Measurements from ENCODE around the gene NTM. TPM values are rescaled to one million over a fixed set of nuclear protein-coding genes. Genes with fewer than 3 reads are reported as not detected.

Gene NTM
- total RNA-seq, 1 donor = 52.2 TPM

GRCh38 chr11:131662317-131662972 is 292.0 kb downstream of the NTM start:
- DNase-seq (ENCODE audit: low read depth) = no peak
- no peak for TF ChIP-seq CTCF (IDR thresholded peaks at IDR 0.05; ENCODE audit: insufficient read depth, low read length)
- no peak overlapping the region for H3K4me3 ChIP-seq (ENCODE audit: low read depth, low read length)

- no peak for DNase-seq (ENCODE audit: low read depth)
- TF ChIP-seq CTCF (IDR thresholded peaks at IDR 0.05; ENCODE audit: insufficient read depth, low read length) = no peak
- H3K4me3 ChIP-seq (ENCODE audit: low read depth, low read length) = no peak overlapping the region
Observed at GRCh38 chr11:131662993-131663392, 292.6 kb downstream of the NTM start.

- no peak for DNase-seq (ENCODE audit: low read depth)
- no peak overlapping the region for H3K4me3 ChIP-seq (ENCODE audit: low read depth, low read length)
- no peak for TF ChIP-seq CTCF (IDR thresholded peaks at IDR 0.05; ENCODE audit: insufficient read depth, low read length)
Observed at GRCh38 chr11:131663405-131664200, 293.2 kb downstream of the NTM start.

GRCh38 chr11:131664293-131664692 is 293.9 kb downstream of the NTM start:
- H3K4me3 ChIP-seq (ENCODE audit: low read depth, low read length) = no peak overlapping the region
- DNase-seq (ENCODE audit: low read depth) = no peak
- no peak for TF ChIP-seq CTCF (IDR thresholded peaks at IDR 0.05; ENCODE audit: insufficient read depth, low read length)

GRCh38 chr11:131664816-131665215 is 294.4 kb downstream of the NTM start:
- TF ChIP-seq CTCF (IDR thresholded peaks at IDR 0.05; ENCODE audit: insufficient read depth, low read length) = no peak

GRCh38 chr11:131665344-131665968 is 295.0 kb downstream of the NTM start:
- TF ChIP-seq CTCF (IDR thresholded peaks at IDR 0.05; ENCODE audit: insufficient read depth, low read length) = no peak
- H3K4me3 ChIP-seq (ENCODE audit: low read depth, low read length) = no peak overlapping the region
- DNase-seq (ENCODE audit: low read depth) = no peak

More at GRCh38 chr11:131664816-131665215, 294.4 kb downstream of the NTM start:
- DNase-seq (ENCODE audit: low read depth) = no peak
- no peak overlapping the region for H3K4me3 ChIP-seq (ENCODE audit: low read depth, low read length)

Measured in fibroblast of the aortic adventitia (primary cell).